Activated naive CD4-positive, alpha-beta T cell treated with anti-CD3 and anti-CD28 coated beads for 36 hours (primary cell): ENCODE results near the gene HRH3. TPM values are rescaled to one million over a fixed set of nuclear protein-coding genes. Genes with fewer than 3 reads are reported as not detected.

Experiments used
- CTCF ChIA-PET: fragments of 350-600 bp; sonication (Branson Sonifier 250); formaldehyde crosslinking; loops from one replicate; lab custom pipeline; 2021; ENCODE audit warnings: antibody characterized with exemption; lab: Charles Lee
- DNase-seq: peaks from one replicate; pipeline ENCODE4 v3.0.0-alpha.2; 2020
- H3K27ac Mint-ChIP-seq: one replicate; pipeline ENCODE4 v1.8.0; 2021; ENCODE audit warnings: mild to moderate bottlenecking, mixed read lengths
- H3K27me3 Mint-ChIP-seq: one replicate; pipeline ENCODE4 v1.8.0; 2021; ENCODE audit warnings: low read depth, mixed read lengths
- H3K36me3 Mint-ChIP-seq: one replicate; pipeline ENCODE4 v1.8.0; 2021; ENCODE audit warnings: low read depth, mixed read lengths
- H3K4me1 Mint-ChIP-seq: one replicate; pipeline ENCODE4 v1.8.0; 2021; ENCODE audit warnings: low read depth, mixed read lengths
- H3K4me3 Mint-ChIP-seq: one replicate; pipeline ENCODE4 v1.8.0; 2021; ENCODE audit warnings: mild to moderate bottlenecking, moderate library complexity, mixed read lengths
- H3K9me3 Mint-ChIP-seq: one replicate; pipeline ENCODE4 v1.8.0; 2021; ENCODE audit warnings: mixed read lengths
- intact Hi-C: fragments of 100-400 bp; cut with micrococcal nuclease; formaldehyde crosslinking; loops from one replicate; pipeline ENCODE4 v1.15.1; 2023
- total RNA-seq, 2 experiments: library from RNA; stranded (reverse); gene quantifications; one replicate each; pipeline ENCODE4 v1.2.3, GENCODE V29; 2021

The HRH3 gene
- total RNA-seq, 2 experiments from 2014 or later, result not detected

DNA sequence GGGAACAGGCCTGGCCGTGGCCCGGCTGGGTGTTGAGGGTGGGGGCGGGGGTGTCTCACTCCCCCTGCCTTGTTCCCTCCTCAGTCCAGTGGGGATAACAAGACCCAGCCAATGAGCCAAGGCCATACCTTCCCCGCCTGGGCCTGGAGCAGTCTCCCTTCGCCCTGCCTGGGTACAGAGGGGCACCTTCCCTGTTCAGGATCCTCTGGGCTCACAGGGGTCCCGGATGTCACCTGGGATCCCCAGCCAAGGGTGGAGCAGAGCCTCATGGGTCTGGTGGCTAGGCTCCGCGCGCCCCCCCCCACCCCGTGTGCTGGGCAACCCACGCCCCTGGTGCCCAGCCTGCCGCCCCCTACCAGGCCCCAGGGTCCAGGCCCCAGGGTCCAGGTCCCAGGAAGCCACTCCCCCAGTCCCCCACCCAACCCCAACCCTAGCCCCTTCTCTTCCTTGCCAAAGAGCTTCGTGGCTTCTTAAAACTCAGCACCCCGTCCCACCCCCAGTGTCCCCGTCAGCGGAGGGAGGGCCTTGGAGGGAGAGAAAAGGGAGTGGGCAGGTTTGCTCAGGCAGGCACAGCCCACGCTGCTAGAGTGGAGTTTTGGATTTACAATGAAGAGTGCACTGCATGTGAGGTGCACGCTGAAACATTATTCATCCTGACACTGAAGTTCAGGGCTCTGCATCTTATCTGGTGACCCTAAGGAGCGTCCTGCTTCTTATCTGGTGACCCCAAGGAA, 11.8 kb downstream of the HRH3 start:
- intact Hi-C loops, result no loop called here
- H3K27ac Mint-ChIP-seq, result no peak overlapping the region
- H3K36me3 Mint-ChIP-seq, result no peaks in the 10 kb centered on the region
- CTCF ChIA-PET, result no interaction called here
- H3K4me3 Mint-ChIP-seq, result no peak overlapping the region
- no peaks in the 10 kb centered on the region for H3K4me1 Mint-ChIP-seq
- H3K27me3 Mint-ChIP-seq, result peaks cover 3% of the 10 kb centered on the region
- no peaks in the 10 kb centered on the region for H3K9me3 Mint-ChIP-seq
- no peak for DNase-seq

DNA sequence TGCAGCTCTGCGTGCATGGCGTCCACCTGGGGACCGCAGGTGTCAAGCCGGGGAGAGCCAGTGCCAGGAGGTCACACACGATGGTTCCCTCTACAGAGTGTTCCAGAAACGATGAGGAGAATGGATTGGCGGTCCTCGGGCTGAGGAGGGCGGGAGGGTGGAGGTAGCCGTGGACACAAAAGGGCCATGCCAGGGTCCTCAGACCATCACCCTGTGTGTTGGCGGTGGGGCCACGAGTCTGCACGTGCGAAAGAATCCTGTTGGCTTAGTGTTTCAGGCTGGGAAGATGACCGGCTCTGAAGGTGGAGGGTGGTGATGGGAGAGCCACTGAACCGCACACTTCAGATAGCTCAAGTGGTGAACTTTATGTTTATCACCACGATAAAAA, 13.7 kb downstream of the HRH3 start:
- Mint-ChIP-seq H3K27ac (no peak overlapping the region), H3K4me3 (no peak overlapping the region), H3K4me1 (no peaks in the 10 kb centered on the region), H3K27me3 (no peaks in the 10 kb centered on the region), H3K9me3 (no peaks in the 10 kb centered on the region), H3K36me3 (no peaks in the 10 kb centered on the region)
- no peak for DNase-seq
- intact Hi-C loops, result no loop called here
- CTCF ChIA-PET, result no interaction called here

DNA sequence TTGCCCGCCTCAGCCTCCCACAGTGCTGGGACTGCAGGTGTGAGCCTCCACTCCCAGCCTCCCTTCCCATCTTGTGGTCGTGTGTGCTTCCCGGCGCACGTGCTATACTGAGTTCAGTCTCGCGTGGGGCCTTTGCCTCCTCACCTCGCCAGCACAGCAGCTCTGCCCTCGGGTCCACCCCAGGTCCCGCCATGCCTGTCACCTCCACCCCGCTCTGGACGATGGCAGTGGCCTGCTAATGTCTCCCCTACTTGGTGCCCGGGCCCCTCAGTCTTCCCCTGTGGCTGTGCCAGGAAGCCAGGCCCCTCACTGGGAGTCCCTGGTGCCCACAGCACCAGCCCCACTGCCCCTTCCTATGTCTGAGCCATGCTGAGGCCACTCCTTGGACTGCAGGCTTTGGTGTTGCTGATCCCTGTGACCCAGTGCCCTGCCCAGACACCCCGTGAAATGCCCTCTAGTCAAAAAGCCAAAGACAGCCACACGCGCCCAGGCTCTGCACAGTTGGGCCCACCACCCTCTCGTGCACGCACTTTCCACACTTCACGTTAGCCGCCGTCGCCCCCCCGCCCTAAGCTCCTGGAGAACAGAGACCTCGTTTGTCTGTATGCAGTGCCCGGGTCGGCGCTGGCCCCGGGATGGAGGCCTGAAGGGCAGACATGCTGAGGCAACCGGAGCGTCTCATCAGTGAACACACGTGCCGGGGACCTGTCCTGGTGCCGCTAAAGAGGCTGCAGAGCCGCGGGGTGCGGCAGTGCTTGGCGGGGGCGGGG, 14.3 kb downstream of the HRH3 start:
- H3K4me3 Mint-ChIP-seq, result no peak overlapping the region
- peaks cover 3% of the 10 kb centered on the region for H3K36me3 Mint-ChIP-seq
- no peak overlapping the region for H3K27ac Mint-ChIP-seq
- CTCF ChIA-PET, result no interaction called here
- H3K4me1 Mint-ChIP-seq, result no peaks in the 10 kb centered on the region
- intact Hi-C loops, result no loop called here
- no peak for DNase-seq
- no peaks in the 10 kb centered on the region for H3K9me3 Mint-ChIP-seq
- H3K27me3 Mint-ChIP-seq, result no peaks in the 10 kb centered on the region

DNA sequence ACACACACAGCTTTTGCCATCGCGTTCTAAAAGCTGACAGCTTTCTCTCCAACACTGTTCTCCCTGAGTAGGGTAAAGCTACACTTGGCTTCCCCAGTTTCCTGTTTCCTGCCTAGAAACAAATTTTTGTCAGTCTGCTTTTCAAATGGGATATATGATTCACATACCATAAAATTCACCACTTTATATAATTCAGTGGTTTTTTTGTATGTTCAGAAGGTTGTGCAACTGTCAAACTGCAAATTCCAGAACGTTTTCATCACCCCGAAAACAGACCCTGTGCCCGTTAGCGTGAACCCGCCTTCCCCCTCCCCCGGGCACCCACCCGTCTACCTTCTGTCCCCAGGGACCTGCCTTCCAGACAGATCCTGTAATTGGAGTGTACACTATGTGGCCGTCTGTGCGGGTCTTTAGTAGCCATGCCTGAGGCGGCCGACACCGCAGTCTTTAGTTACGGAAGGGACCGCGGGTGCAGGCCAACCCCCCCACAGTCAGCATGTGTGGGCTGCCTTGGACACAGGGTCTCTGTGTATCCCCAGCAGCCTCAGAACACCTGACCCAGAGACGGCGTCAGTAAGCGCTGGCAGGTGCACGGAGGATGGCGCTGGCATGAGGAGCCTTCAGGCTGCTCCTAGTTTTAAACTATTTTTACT, 16.6 kb downstream of the HRH3 start:
- CTCF ChIA-PET, result no interaction called here
- peaks cover 21% of the 10 kb centered on the region for H3K36me3 Mint-ChIP-seq
- no peaks in the 10 kb centered on the region for H3K27me3 Mint-ChIP-seq
- no peaks in the 10 kb centered on the region for H3K9me3 Mint-ChIP-seq
- H3K4me1 Mint-ChIP-seq, result no peaks in the 10 kb centered on the region
- H3K4me3 Mint-ChIP-seq, result no peak overlapping the region
- intact Hi-C loops, result no loop called here
- DNase-seq, result no peak
- H3K27ac Mint-ChIP-seq, result no peak overlapping the region

DNA sequence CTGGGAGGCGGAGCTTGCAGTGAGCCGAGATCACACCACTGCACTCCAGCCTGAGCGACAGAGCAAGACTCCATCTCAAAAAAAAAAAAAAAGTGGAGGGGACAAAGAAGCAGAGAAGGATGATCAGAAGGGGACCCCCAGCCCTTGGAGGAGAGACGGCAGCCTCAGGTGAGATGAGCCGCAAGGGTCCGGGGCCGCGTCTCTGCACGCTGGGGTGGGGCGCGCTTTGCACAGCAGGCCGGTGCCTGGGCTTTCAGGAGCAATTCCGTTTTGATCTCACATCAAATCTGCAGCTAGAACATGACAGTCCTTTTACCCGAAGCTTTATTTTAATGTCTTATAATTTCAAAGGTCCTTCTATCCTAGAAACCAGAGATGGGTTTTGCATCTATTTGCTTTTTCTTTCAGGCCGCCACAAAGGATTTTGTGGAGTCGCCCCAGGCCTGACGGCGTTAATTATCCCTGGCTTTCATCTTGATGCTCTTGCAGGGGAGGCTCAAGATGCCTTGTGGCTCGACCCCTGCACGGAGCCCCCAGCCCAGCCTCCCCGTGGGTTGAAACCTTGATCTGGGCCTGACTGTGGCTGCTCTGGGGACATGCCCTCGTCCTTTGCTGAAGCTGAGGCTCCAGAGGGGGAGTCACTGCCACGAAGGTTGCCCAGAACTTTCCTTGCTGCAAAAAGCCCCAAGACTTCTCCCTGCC, 17.3 kb downstream of the HRH3 start:
- no peak overlapping the region for H3K27ac Mint-ChIP-seq
- CTCF ChIA-PET, result interaction anchor here (0.7 kb wide), 1 partner anchor 135 kb away, joined by 3 read pairs; no protein-coding TSS in a partner anchor
- H3K36me3 Mint-ChIP-seq, result peaks cover 25% of the 10 kb centered on the region
- H3K4me3 Mint-ChIP-seq, result no peak overlapping the region
- H3K27me3 Mint-ChIP-seq, result no peaks in the 10 kb centered on the region
- intact Hi-C loops, result no loop called here
- H3K9me3 Mint-ChIP-seq, result no peaks in the 10 kb centered on the region
- H3K4me1 Mint-ChIP-seq, result no peaks in the 10 kb centered on the region
- no peak for DNase-seq

DNA sequence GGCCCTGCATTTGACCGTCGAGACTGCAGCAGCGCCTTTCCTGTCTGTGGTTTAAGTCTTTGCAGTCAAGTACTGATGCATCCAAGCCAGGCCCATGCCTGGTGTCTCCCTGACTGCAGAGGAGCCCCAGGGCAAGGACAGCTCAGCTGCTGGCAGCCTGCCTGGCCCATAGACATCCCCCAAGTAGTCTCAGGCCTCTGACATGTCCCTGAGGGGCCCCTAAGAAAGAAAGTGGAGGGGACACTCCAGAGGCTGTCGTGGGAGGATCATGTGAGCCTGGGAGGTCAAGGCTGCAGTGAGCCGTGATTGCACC, 18.0 kb downstream of the HRH3 start:
- Mint-ChIP-seq H3K27me3 (no peaks in the 10 kb centered on the region), H3K36me3 (peaks cover 25% of the 10 kb centered on the region), H3K9me3 (no peaks in the 10 kb centered on the region), H3K4me1 (no peaks in the 10 kb centered on the region), H3K4me3 (no peak overlapping the region), H3K27ac (no peak overlapping the region)
- CTCF ChIA-PET, result interaction anchor here (0.7 kb wide), 1 partner anchor 136 kb away, joined by 3 read pairs; no protein-coding TSS in a partner anchor
- DNase-seq, result no peak
- intact Hi-C loops, result no loop called here

DNA sequence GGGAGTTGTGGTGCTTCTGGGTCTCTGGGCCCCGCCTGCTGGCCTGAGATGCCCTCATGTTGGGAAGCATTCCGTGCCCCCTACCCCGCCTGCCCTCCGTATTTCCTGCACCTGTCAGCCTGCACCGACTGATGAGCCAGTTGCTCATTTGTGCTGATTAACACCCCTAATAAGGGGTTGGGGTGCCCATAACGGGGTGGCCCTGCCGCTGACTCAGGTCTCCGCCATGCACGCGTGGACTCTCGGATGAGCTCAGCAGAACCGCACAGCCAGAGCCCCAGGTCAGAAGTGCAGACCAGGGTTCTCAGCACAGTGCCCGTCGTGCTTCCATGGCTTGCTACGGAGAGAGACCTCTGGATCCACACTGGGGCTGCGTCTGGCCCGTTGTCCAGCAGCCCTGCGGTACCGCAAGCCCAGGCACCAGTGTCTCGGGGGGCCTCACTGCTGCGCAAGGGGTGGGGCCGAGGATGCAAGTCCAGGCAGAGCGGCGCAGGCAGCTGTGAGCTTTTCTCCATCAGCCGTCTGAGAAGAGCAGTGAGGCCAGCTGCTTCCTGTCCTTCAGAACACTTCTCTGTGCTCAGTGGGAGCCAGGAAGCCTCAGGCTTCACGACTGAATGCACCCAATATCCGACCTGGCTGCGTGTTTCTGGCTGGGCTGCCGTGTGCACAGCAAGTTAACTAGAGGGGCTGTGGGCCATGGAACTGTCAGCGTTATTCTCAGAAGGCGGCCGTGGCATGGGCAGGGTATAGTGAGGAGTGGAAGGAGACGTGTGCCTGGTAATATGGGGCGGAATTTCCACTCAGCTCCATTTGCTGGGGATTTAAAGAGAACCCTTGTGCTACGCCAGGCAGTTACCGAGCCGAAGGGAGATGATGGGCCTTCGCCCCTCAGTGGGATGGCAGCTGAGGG, 18.6 kb downstream of the HRH3 start:
- intact Hi-C loops, result no loop called here
- Mint-ChIP-seq H3K36me3 (peaks cover 25% of the 10 kb centered on the region), H3K4me1 (no peaks in the 10 kb centered on the region), H3K27me3 (no peaks in the 10 kb centered on the region), H3K4me3 (no peak overlapping the region), H3K9me3 (no peaks in the 10 kb centered on the region), H3K27ac (no peak overlapping the region)
- CTCF ChIA-PET, result no interaction called here
- DNase-seq, result no peak

DNA sequence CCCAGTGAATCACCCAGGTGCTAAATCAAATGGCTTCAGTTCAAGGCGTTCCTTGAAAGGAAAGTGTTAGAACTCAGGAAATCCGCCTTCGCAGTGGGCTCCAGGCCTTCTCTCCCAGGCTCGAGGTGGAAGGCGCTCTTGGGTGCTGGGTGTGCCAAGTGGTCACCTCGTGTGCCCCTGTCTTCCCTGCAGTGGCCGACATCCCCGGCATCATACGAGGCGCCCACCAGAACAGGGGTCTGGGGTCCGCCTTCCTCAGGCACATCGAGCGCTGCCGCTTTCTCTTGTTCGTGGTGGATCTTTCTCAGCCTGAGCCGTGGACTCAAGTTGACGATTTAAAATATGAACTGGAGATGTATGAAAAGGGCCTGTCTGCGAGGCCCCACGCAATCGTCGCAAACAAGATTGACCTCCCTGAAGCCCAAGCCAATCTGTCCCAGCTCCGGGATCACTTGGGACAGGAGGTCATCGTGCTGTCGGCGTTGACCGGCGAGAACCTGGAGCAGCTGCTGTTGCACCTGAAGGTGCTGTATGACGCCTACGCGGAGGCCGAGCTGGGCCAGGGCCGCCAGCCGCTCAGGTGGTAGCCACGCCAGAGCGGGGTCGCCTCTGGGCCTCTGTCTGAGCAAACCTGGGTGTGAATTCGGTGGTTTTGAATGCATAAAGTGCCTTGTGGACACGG, 19.4 kb downstream of the HRH3 start:
- no peak overlapping the region for H3K27ac Mint-ChIP-seq
- CTCF ChIA-PET, result no interaction called here

DNA sequence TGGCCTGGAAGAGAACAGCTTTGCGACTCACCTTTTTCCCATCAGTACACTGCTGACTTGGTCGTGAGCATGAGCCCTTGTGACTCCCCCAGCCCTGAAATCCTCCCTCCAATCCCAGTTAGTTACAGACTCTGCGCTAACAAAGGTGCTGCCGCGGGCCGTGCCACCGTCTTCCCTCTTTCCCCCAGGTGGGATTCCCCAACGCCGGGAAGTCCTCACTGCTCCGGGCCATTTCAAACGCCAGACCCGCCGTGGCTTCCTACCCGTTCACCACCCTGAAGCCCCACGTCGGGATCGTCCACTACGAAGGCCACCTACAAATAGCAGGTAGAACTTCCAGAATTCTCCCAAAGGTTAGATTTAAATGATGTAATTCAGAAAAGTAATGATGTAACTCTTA, 21.1 kb downstream of the HRH3 start:
- Mint-ChIP-seq H3K4me3 (no peak overlapping the region), H3K4me1 (no peaks in the 10 kb centered on the region), H3K36me3 (peaks cover 30% of the 10 kb centered on the region), H3K9me3 (no peaks in the 10 kb centered on the region), H3K27me3 (no peaks in the 10 kb centered on the region), H3K27ac (no peak overlapping the region)
- DNase-seq, result no peak
- CTCF ChIA-PET, result no interaction called here
- intact Hi-C loops, result no loop called here

More for the DNA sequence above, 19.4 kb downstream of the HRH3 start:
- no peak for DNase-seq
- Mint-ChIP-seq H3K4me1 (no peaks in the 10 kb centered on the region), H3K36me3 (peaks cover 27% of the 10 kb centered on the region), H3K9me3 (no peaks in the 10 kb centered on the region), H3K4me3 (no peak overlapping the region), H3K27me3 (no peaks in the 10 kb centered on the region)
- intact Hi-C loops, result no loop called here

DNA sequence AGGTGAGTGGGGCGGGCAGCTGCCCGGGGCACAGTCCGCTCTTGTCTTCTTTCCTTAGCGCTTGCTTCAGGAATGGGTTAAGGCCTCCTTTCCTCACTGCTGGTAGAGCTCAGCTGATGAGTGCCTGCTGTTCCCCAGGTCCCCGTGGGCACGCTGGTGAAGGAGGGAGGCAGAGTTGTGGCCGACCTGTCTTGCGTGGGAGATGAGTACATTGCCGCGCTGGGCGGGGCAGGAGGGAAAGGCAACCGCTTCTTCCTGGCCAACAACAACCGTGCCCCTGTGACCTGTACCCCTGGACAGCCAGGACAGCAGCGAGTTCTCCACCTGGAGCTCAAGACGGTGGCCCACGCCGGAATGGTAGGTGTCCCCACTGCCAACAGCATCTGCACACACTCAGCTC, 21.6 kb downstream of the HRH3 start:
- CTCF ChIA-PET, result no interaction called here
- intact Hi-C loops, result no loop called here
- H3K27ac Mint-ChIP-seq, result no peak overlapping the region
- H3K27me3 Mint-ChIP-seq, result no peaks in the 10 kb centered on the region
- H3K4me3 Mint-ChIP-seq, result no peak overlapping the region
- H3K4me1 Mint-ChIP-seq, result no peaks in the 10 kb centered on the region
- DNase-seq, result no peak
- no peaks in the 10 kb centered on the region for H3K9me3 Mint-ChIP-seq
- peaks cover 32% of the 10 kb centered on the region for H3K36me3 Mint-ChIP-seq

DNA sequence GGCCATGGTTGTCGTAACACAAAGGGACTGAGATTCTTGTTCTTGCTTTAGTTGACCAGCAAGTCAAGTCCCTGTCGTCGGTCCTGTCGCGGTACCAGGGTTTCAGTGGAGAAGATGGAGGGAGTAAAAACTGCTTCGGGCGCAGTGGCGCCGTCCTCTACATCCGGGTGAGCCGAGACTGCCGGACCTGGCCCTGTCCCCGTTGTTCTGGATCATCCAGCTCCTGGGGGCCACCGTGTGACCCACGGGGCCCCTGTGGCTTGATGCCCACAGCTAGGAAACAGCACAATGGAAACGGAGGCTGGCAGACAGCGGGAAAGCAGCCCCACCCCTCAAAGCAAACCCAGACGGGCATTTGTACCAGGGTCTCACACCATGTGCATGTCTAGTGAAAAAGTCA, 22.3 kb downstream of the HRH3 start:
- Mint-ChIP-seq H3K4me3 (no peak overlapping the region), H3K27me3 (no peaks in the 10 kb centered on the region), H3K9me3 (no peaks in the 10 kb centered on the region), H3K36me3 (peaks cover 33% of the 10 kb centered on the region), H3K4me1 (no peaks in the 10 kb centered on the region), H3K27ac (no peak overlapping the region)
- CTCF ChIA-PET, result no interaction called here
- no peak for DNase-seq
- intact Hi-C loops, result no loop called here
